Transverse colon (tissue), 4 donors: ENCODE data around the gene ACHE.

Experiments
- CTCF ChIP-seq, 5 experiments: fragments of 200-600 bp in 3 of 5; fragments of 450-650 bp in 2 of 5; sonication (generic) in 3 of 5; IDR thresholded peaks; 1 replicate in 2 of 5; 2 replicates in 3 of 5; pipeline ENCODE4 v1.5.1; 2016 to 2017; ENCODE audit warnings: antibody characterized with exemption in 5 of 5, inconsistent platforms in 3 of 5, mild to moderate bottlenecking in 2 of 5, moderate library complexity in 1 of 5
- EP300 ChIP-seq: sonication (generic); formaldehyde crosslinking; IDR thresholded peaks from one replicate; pipeline ENCODE4 v1.6.1; 2017; ENCODE audit warnings: antibody characterized with exemption, low read depth
- POLR2A ChIP-seq: fragments of 450-650 bp; IDR thresholded peaks from one replicate; pipeline ENCODE4 v1.6.1; 2016; ENCODE audit warnings: antibody characterized with exemption, mild to moderate bottlenecking, moderate library complexity
- POLR2AphosphoS5 ChIP-seq, 3 donors: sonication (generic); formaldehyde crosslinking; IDR thresholded peaks; one replicate each; pipeline ENCODE4 v1.6.1; 2016; ENCODE audit warnings: antibody characterized with exemption in 3 of 3

GRCh38 chr7:100880645-100881044 is 15.0 kb downstream of the ACHE start:
- TF ChIP-seq CTCF (IDR thresholded peaks at IDR 0.05) = no peak
- no peak for TF ChIP-seq EP300
- no peak for TF ChIP-seq POLR2A
- TF ChIP-seq POLR2AphosphoS5 (IDR thresholded peaks at IDR 0.05) = no peak
